SU-DHL-6 (cell line): ENCODE data around the gene LCNL1.

ENCODE experiments used
- H2AFZ ChIP-seq: fragments of 200-600 bp; sonication (generic); 2 replicates; pipeline ENCODE4 v1.6.1; 2014; ENCODE audit warnings: low read depth, mild to moderate bottlenecking, moderate library complexity, mixed read lengths, antibody characterized with exemption, low read length; ENCODE audit not compliant: severe bottlenecking
- H3F3A ChIP-seq: fragments of 200-600 bp; shearing (Covaris generic); 2 replicates; pipeline ENCODE4 v1.6.0; 2016; ENCODE audit warnings: antibody characterized with exemption, mild to moderate bottlenecking; ENCODE audit not compliant: insufficient read depth
- H3K27ac ChIP-seq: fragments of 200-600 bp; sonication (generic); 2 replicates; pipeline ENCODE4 v1.5.1; 2016; ENCODE audit warnings: low read depth, mild to moderate bottlenecking, low read length, moderate library complexity, mixed read lengths
- H3K27me3 ChIP-seq: fragments of 200-600 bp; sonication (generic), shearing (Covaris generic); 2 replicates; pipeline ENCODE4 v1.6.0; 2014; ENCODE audit warnings: mild to moderate bottlenecking, low read length
- H3K36me3 ChIP-seq: fragments of 200-600 bp; sonication (generic); 2 replicates; pipeline ENCODE4 v1.6.1; 2014; ENCODE audit warnings: mild to moderate bottlenecking, low read length, mixed read lengths
- H3K4me2 ChIP-seq: fragments of 300-600, 200-600 bp; shearing (Covaris generic), sonication (generic); 2 replicates; pipeline ENCODE4 v1.6.0; 2014; ENCODE audit warnings: low read length, low read depth, mild to moderate bottlenecking; ENCODE audit not compliant: poor library complexity, severe bottlenecking
- H3K4me3 ChIP-seq: fragments of 200-600 bp; sonication (generic); 2 replicates; pipeline ENCODE4 v1.5.1; 2014; ENCODE audit warnings: antibody characterized with exemption, low read length, mild to moderate bottlenecking, mixed read lengths; ENCODE audit not compliant: insufficient read depth, poor library complexity, severe bottlenecking
- H3K79me2 ChIP-seq: fragments of 200-600 bp; sonication (generic); 2 replicates; pipeline ENCODE4 v1.6.1; 2014; ENCODE audit warnings: mild to moderate bottlenecking, low read length, moderate library complexity; ENCODE audit not compliant: insufficient read depth
- H3K9ac ChIP-seq: fragments of 200-600 bp; sonication (generic); 2 replicates; pipeline ENCODE4 v1.7.0; 2014; ENCODE audit warnings: mild to moderate bottlenecking, low read length
- H3K9me2 ChIP-seq: fragments of 200-600 bp; sonication (generic); replicated peaks from 2 replicates; pipeline ENCODE4 v1.6.1; 2014; ENCODE audit warnings: low read length; ENCODE audit not compliant: insufficient read depth
- H3K9me3 ChIP-seq: fragments of 200-600 bp; sonication (generic); 2 replicates; pipeline ENCODE4 v1.6.1; 2014; ENCODE audit warnings: low read length, mixed read lengths; ENCODE audit not compliant: insufficient read depth
- H4K20me1 ChIP-seq: fragments of 200-600 bp; sonication (generic); 2 replicates; pipeline ENCODE4 v1.6.1; 2014; ENCODE audit warnings: low read depth, mild to moderate bottlenecking, antibody characterized with exemption, low read length, moderate library complexity, mixed read lengths
- EZH2phosphoT487 ChIP-seq: fragments of 200-600 bp; sonication (generic), shearing (Covaris generic); conservative IDR thresholded peaks from 2 replicates; pipeline ENCODE4 v1.6.1; 2018; ENCODE audit warnings: mild to moderate bottlenecking, antibody characterized with exemption, low read length, moderate library complexity, mixed read lengths
- TF ChIP-seq, protein P1 (sequence below): fragments of 200-600 bp; sonication (generic); IDR thresholded peaks from one replicate; pipeline ENCODE4 v1.5.1; 2017; ENCODE audit warnings: antibody characterized with exemption, mild to moderate bottlenecking, low read length, moderate library complexity; ENCODE audit not compliant: insufficient read depth, poor library complexity, severe bottlenecking

The LCNL1 gene

DNA sequence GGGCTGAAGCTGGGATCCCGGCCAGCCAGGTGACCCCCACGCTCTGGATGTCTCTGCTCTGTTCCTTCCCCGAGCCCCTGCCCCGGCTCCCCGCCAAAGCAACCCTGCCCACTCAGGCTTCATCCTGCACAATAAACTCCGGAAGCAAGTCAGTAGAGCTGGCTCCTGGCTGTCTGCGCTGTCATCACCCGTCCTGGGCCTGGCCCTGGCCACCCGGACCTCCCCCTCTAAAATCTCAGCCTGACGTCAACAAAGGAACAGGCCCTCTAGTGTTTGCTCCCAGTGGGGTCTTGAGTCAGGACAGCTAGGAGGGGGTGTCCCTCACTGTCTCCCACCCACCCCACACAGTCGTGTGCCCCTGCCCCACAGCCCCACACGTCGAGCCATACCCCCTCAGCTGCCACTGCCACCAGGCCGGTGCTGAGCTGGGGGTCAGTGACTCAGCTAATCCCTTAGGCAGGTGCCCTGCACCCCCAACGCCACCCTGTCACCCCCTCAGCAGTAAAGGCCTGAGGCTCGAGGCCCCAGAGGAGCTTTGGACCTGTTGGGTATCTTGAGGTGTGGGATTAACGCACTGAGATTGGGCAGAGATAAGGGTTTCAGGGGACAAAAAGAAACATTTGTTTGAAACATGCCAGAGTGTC lies 1.1 kb upstream of the LCNL1 start:
- Histone ChIP-seq H3K79me2 (no peaks in the 10 kb centered on the region), H3K9me3 (no peaks in the 10 kb centered on the region), H3K4me3 (no peak overlapping the region), H4K20me1 (no peaks in the 10 kb centered on the region), H3K4me2 (no peak overlapping the region), H3K27me3 (no peaks in the 10 kb centered on the region), H3K9me2 (no peaks in the 10 kb centered on the region), H3K27ac (no peak overlapping the region), H3K36me3 (no peaks in the 10 kb centered on the region), H3K9ac (no peak overlapping the region), H3F3A (no peaks in the 10 kb centered on the region), H2AFZ (no peak overlapping the region)
- TF ChIP-seq EZH2phosphoT487: no peak
- TF ChIP-seq, protein P1, sequence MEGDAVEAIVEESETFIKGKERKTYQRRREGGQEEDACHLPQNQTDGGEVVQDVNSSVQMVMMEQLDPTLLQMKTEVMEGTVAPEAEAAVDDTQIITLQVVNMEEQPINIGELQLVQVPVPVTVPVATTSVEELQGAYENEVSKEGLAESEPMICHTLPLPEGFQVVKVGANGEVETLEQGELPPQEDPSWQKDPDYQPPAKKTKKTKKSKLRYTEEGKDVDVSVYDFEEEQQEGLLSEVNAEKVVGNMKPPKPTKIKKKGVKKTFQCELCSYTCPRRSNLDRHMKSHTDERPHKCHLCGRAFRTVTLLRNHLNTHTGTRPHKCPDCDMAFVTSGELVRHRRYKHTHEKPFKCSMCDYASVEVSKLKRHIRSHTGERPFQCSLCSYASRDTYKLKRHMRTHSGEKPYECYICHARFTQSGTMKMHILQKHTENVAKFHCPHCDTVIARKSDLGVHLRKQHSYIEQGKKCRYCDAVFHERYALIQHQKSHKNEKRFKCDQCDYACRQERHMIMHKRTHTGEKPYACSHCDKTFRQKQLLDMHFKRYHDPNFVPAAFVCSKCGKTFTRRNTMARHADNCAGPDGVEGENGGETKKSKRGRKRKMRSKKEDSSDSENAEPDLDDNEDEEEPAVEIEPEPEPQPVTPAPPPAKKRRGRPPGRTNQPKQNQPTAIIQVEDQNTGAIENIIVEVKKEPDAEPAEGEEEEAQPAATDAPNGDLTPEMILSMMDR: no peak

DNA sequence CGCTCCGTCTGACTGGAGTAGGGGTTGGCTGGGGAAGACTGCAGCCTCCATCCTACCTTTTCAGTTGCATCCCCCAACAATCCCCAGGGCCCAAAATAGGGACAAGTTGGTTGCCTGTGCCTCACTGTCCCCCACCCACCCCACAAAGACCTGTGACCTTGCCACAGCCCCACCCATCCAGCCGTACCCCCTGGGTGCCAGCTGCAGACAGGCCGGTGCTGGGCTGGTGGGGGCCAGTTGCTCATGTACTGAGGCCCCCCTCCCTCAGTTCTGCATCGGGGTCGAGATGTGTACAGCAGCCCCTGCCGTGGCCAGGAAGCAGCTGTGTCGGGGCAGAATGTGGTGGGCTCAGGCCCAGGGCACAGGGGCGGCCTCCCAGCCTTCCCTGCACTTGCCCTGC lies 374 bp downstream of the LCNL1 start:
- Histone ChIP-seq H3F3A (no peaks in the 10 kb centered on the region), H3K79me2 (no peaks in the 10 kb centered on the region), H3K9me3 (no peaks in the 10 kb centered on the region), H3K4me2 (no peak overlapping the region), H3K9ac (no peak overlapping the region), H3K27ac (no peak overlapping the region), H3K27me3 (no peaks in the 10 kb centered on the region), H4K20me1 (no peaks in the 10 kb centered on the region), H2AFZ (no peak overlapping the region), H3K4me3 (no peak overlapping the region), H3K36me3 (no peaks in the 10 kb centered on the region), H3K9me2 (no peaks in the 10 kb centered on the region)
- TF ChIP-seq, protein P1: no peak
- TF ChIP-seq EZH2phosphoT487: no peak

DNA sequence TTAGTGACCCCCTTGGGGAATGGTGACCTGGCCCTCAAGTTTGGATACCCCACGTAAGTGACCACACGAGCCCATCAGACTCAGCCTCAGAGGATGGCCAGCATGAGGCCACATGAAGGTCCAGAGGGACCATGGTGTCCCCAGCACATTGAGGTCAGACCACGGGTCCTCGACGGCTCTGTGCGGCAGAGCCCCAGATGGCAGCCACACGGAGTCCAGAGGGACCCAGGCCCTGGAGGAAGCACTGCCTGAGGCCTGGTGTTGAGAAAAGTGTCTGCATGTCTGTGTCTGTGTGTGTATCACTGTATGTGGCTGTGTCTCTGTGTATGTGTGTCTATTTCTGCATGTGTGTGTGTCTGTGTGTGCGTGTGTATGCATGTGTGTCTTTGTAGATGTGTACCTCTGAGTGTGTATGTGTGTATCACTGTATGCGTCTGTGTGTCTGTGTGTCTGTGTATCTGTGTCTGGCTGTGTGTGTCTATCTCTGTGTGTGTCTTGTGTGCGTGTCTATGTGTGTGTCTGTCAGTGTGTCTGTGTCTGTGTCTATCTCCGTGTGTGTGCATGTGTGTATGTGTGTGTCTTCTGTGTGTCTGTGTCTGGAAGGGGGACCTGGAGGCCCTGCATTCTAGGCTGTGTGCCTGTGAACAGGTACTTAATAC lies 992 bp downstream of the LCNL1 start:
- no peak overlapping the region for H3K27ac ChIP-seq
- H2AFZ ChIP-seq: no peak overlapping the region
- H3K79me2 ChIP-seq: no peaks in the 10 kb centered on the region
- TF ChIP-seq, protein P1: no peak
- TF ChIP-seq EZH2phosphoT487: no peak
- H3K4me2 ChIP-seq: no peak overlapping the region
- H3K9me2 ChIP-seq: no peaks in the 10 kb centered on the region
- H3K27me3 ChIP-seq: no peaks in the 10 kb centered on the region
- no peak overlapping the region for H3K9ac ChIP-seq
- no peaks in the 10 kb centered on the region for H3K9me3 ChIP-seq
- H3K4me3 ChIP-seq: no peak overlapping the region
- no peaks in the 10 kb centered on the region for H4K20me1 ChIP-seq
- H3K36me3 ChIP-seq: no peaks in the 10 kb centered on the region
- no peaks in the 10 kb centered on the region for H3F3A ChIP-seq
